Uterus (tissue), 4 donors: Measurements from ENCODE around the gene OSER1. TPM values are rescaled to one million over a fixed set of nuclear protein-coding genes. Genes with fewer than 3 reads are reported as not detected.

Experiments
- DNase-seq, 2 donors: peaks; one replicate each; pipeline ENCODE4 v3.0.0-alpha.2; 2019 to 2020
- H3K27ac ChIP-seq, 2 donors: fragments of 200-600 bp; sonication (generic); 1 replicate in 1 of 2; 2 replicates in 1 of 2; pipeline ENCODE4 v1.5.1; 2016 to 2018
- H3K27me3 ChIP-seq, 2 donors: fragments of 200-600 bp; sonication (generic); one replicate each; pipeline ENCODE4 v1.5.1; 2018 to 2019; ENCODE audit warnings: control low read depth in 1 of 2
- H3K36me3 ChIP-seq, 2 donors: fragments of 200-600 bp; sonication (generic); one replicate each; pipeline ENCODE4 v1.5.1; 2019; ENCODE audit warnings: control low read depth in 1 of 2
- H3K4me1 ChIP-seq, 2 donors: fragments of 200-600 bp; sonication (generic); one replicate each; pipeline ENCODE4 v1.5.1; 2018 to 2019; ENCODE audit warnings: control low read depth in 1 of 2
- H3K4me3 ChIP-seq, 2 donors: fragments of 200-600 bp; sonication (generic); 1 replicate in 1 of 2; 2 replicates in 1 of 2; pipeline ENCODE4 v1.5.1; 2018 to 2019; ENCODE audit warnings: mild to moderate bottlenecking in 1 of 2
- H3K9me3 ChIP-seq, 2 donors: fragments of 200-600 bp; sonication (generic); one replicate each; pipeline ENCODE4 v1.5.1; 2019; ENCODE audit warnings: control low read depth in 1 of 2
- POLR2A ChIP-seq, 2 donors: fragments of 450-650 bp; IDR thresholded peaks; one replicate each; pipeline ENCODE4 v1.6.1; 2016; ENCODE audit warnings: antibody characterized with exemption in 2 of 2, mild to moderate bottlenecking in 1 of 2, moderate library complexity in 1 of 2
- intact Hi-C: fragments of 100-400 bp; cut with DNase I; formaldehyde crosslinking; loops from one replicate; pipeline ENCODE4 v1.15.1; 2023; ENCODE audit warnings: low total_unique reads
- total RNA-seq, 4 donors: library from RNA; depleted of rRNA in 3 of 4; stranded (reverse); fragments of >200 nt in 3 of 4; gene quantifications; one replicate each; pipeline versions ENCODE4 v1.1.0 to v1.2.4, GENCODE V29; 2014 to 2023
- TF ChIP-seq, protein P1 (sequence below), 4 experiments: fragments of 200-600 bp in 2 of 4; fragments of 450-650 bp in 2 of 4; sonication (generic) in 2 of 4; IDR thresholded peaks; one replicate each; pipeline ENCODE4 v1.5.1; 2016 to 2019; ENCODE audit warnings: antibody characterized with exemption in 4 of 4, mild to moderate bottlenecking in 2 of 4, moderate library complexity in 1 of 4
- donor health status: DM: yes; HTN: yes; CAD: no.

OSER1 gene
- total RNA-seq, 4 donors from 2014 or later, result 33.8 to 76.2 (median 46.0) TPM

DNA sequence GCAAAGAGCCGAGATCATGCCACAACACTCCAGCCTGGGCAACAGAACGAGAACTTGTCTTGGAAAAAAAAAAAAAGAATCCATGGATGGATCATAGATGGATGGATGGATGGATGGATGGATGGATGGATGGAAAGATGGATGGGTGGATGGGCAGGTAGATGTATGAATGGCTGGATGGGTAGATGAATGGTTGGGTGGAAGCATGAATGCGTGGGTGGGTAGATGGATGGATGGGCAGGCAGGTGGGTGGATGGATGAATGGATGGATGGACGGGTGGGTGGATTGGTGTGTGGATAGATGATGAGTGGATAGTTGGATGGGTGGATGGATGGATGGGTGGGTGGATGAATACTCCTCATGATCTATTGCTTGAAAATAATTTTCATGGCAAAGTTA, 25.0 kb downstream of the OSER1 start:
- DNase-seq, result no peak
- Histone ChIP-seq H3K27ac (peak overlapping the region; percentile 90 to 91), H3K4me3 (peak overlapping the region; percentile 55 to 59), H3K9me3 (no peaks in the 10 kb centered on the region), H3K4me1 (peaks cover 0 to 13% of the 10 kb centered on the region in 2 donors), H3K27me3 (no peaks in the 10 kb centered on the region), H3K36me3 (no peaks in the 10 kb centered on the region)
- intact Hi-C loops, result no loop called here
- TF ChIP-seq POLR2A (IDR thresholded peaks at IDR 0.05), result no peak
- TF ChIP-seq, protein P1, sequence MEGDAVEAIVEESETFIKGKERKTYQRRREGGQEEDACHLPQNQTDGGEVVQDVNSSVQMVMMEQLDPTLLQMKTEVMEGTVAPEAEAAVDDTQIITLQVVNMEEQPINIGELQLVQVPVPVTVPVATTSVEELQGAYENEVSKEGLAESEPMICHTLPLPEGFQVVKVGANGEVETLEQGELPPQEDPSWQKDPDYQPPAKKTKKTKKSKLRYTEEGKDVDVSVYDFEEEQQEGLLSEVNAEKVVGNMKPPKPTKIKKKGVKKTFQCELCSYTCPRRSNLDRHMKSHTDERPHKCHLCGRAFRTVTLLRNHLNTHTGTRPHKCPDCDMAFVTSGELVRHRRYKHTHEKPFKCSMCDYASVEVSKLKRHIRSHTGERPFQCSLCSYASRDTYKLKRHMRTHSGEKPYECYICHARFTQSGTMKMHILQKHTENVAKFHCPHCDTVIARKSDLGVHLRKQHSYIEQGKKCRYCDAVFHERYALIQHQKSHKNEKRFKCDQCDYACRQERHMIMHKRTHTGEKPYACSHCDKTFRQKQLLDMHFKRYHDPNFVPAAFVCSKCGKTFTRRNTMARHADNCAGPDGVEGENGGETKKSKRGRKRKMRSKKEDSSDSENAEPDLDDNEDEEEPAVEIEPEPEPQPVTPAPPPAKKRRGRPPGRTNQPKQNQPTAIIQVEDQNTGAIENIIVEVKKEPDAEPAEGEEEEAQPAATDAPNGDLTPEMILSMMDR (IDR thresholded peaks at IDR 0.05), result no peak

DNA sequence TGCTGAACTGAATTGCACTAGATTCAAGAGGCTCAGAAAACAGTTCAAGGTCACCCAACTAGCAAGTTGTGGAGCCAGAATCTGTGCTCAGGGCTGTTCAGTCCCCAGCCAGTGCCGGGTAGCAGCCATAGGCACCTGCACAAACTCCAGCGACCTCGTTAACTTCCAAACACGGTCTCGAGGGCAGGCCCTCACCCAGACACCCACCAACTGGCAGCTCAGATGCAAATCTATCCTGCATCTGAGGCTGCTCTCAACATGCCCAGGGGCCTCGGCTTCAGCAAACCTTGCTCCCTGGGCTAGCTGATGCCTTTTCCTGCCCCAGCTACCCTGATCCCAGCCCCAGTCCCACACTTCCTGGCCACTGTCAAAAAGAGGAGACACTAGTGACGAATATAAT, 27.3 kb downstream of the OSER1 start:
- peaks cover 0 to 5% of the 10 kb centered on the region in 2 donors for H3K4me1 ChIP-seq
- DNase-seq, result no peak
- intact Hi-C loops, result no loop called here
- TF ChIP-seq, protein P1 (IDR thresholded peaks at IDR 0.05), result no peak
- no peak for TF ChIP-seq POLR2A (IDR thresholded peaks at IDR 0.05)
- H3K36me3 ChIP-seq, result no peaks in the 10 kb centered on the region
- peak overlapping the region; percentile 23 to 59 for H3K4me3 ChIP-seq
- no peaks in the 10 kb centered on the region for H3K27me3 ChIP-seq
- H3K9me3 ChIP-seq, result no peaks in the 10 kb centered on the region
- peak overlapping the region; percentile 90 to 91 for H3K27ac ChIP-seq

DNA sequence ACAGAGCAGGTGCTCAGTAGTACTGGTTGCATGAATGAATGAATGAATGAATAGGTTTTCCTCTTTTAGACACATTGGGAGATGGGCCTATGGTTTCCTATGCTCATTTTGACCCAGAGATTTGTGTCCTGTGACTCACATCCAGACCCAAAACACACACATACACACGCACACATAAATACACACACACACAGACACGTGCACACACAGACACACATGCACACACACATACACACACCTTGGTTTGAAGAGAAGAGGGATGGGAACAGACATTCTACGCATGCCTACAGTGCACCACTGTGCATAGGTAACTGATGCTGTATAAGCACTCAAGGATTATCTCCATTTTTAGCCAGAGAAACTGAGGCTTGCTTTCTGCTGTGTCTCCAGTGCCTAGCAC, 27.7 kb downstream of the OSER1 start:
- Histone ChIP-seq H3K9me3 (no peaks in the 10 kb centered on the region), H3K27ac (peak overlapping the region; percentile 90 to 91), H3K36me3 (no peaks in the 10 kb centered on the region), H3K4me1 (peaks cover 0 to 5% of the 10 kb centered on the region in 2 donors), H3K27me3 (no peaks in the 10 kb centered on the region), H3K4me3 (peak overlapping the region; percentile 23 to 59)
- intact Hi-C loops, result no loop called here
- TF ChIP-seq, protein P1 (IDR thresholded peaks at IDR 0.05), result no peak
- no peak for TF ChIP-seq POLR2A (IDR thresholded peaks at IDR 0.05)
- DNase-seq, result no peak

DNA sequence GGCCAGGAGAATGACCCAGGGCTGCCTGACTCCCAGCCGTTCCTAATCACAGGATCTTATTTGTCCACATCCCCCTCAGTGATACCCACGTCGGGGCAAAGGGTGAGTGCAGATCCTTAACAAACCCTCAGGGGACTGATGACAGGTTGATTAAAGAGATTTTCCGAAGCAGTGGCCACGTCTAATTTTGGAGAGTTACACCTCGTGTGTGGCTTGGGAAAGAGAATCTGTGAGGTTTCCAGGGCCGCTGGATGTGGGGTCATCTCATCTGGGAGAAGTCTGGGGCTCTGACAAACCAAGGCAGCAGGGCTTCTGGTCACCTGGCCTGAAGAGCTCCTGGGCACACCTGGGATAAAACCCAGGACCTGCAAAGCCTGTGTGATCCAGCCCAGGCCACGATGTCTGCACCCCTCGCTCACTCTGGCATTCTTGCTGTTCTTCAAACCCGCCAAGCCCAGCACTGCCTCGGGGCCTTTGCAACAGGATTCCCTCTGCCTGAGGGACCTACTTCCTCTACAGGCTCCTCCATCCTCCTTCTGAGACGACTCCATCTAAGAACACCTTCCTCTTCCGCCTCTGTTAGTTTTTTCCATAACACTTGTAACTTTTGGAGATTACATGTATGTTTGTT, 28.3 kb downstream of the OSER1 start:
- intact Hi-C loops, result no loop called here
- TF ChIP-seq POLR2A (IDR thresholded peaks at IDR 0.05), result no peak
- TF ChIP-seq, protein P1 (IDR thresholded peaks at IDR 0.05), result no peak

DNA sequence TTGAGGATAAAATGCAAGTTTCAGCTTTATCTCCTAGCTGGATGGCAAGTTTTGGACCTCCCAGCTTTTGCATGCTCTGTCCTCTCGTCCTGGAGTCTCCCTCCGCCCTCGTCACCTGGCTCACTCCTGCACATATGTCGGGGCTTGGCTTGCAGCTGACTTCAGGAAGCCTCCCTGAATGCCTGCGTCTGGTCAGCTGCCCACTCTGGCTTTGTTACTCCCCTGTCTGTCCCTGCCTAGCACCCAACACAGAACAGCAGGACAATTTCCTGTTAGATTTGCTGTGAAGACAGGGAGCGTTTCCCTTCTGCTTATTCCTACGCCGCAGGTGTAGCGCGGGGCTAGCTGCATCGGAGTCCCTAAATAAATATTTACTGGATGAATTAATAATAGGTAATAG, 29.0 kb downstream of the OSER1 start:
- DNase-seq, result peak; percentile 45 to 59
- TF ChIP-seq POLR2A (IDR thresholded peaks at IDR 0.05), result no peak
- TF ChIP-seq, protein P1 (IDR thresholded peaks at IDR 0.05), result no peak
- Histone ChIP-seq H3K4me1 (no peaks in the 10 kb centered on the region), H3K27ac (peak overlapping the region; percentile 90 to 91), H3K36me3 (no peaks in the 10 kb centered on the region), H3K27me3 (no peaks in the 10 kb centered on the region), H3K4me3 (peak overlapping the region; percentile 4 to 12), H3K9me3 (no peaks in the 10 kb centered on the region)
- intact Hi-C loops, result no loop called here

More for the DNA sequence above, 28.3 kb downstream of the OSER1 start:
- no peaks in the 10 kb centered on the region for H3K36me3 ChIP-seq
- no peaks in the 10 kb centered on the region for H3K27me3 ChIP-seq
- H3K27ac ChIP-seq, result peak overlapping the region; percentile 90 to 91
- H3K9me3 ChIP-seq, result no peaks in the 10 kb centered on the region
- H3K4me1 ChIP-seq, result peaks cover 0 to 1% of the 10 kb centered on the region in 2 donors
- peak overlapping the region; percentile 4 to 12 for H3K4me3 ChIP-seq
- no peak for DNase-seq
